Measurements from ENCODE around the gene MLLT6.

Gene MLLT6

DNA sequence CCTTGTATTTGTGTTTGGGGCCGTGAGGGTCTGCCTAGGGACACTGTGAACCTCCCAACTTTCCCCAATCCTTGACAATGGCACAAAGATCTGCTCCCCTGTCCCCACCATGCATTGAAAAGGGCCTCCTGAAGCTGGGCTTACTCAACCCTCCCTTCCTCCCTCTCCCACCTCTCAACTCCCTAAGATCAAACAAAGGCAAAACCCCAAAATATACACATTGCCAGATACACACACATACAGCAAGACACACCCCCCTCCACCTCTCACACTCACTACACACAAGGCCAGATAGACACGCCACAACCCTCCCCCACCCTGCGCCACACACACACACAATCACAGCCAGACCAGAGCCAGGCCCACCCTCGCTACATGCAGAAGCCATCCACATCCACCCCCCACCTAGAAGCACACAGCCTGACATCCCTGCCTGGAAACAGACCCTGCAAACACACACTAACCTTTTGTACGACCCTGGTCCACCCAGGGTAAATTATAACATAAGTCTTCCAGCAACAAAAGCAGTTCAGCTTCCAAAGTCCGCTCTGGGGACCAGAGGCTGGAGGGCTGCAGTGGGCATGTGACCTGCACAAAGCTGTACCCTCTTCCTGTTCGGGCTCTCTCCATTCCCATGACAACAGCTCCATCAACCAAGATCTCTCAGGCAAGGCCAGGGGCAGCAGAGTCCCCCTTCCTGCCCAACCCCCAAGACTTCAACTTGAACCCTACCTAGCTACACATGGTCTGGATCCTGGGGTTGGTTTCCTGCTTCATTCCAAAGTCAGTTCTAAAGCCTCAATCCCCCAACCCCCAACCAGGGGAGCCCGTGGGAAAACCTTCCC lies 41.2 kb downstream of the MLLT6 start:
- no peak for DNase-seq (ENCODE audit: low read depth)
- TF ChIP-seq CTCF (IDR thresholded peaks at IDR 0.05; ENCODE audit: insufficient read depth, low read depth, low read length, missing control alignments), result no peak
- peak overlapping the region; percentile 100 for H3K4me3 ChIP-seq (ENCODE audit: low read length)

DNA sequence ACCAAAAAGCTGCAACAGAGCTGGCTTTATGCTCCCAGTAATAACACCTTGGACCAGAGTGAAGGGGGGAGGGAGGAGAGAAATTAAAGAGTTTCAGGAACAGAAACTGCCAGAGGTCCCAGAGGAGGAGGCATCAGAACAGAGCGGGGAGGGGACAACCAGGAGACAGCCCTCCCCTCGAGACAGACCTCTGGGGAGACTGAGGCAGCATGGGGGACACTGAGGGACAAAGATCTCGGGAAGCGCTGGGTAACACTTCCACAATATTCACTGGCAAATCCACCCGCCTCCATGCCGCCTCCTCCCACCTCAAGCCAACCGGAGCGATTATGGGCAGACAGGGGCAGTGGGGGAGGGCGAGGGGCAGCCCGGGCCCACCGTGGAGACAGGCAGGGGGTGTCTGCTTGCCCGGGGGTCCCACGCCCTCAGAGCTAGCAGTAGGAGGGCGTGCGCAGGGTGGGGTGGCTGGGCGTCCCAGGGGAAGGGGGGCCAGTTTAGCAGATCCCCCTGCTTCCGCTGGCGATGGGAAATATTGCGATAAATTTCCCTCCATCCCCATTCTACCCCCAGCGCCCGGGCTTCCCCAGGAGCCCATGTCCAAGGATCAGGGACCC lies 41.9 kb downstream of the MLLT6 start:
- no peak for TF ChIP-seq CTCF (IDR thresholded peaks at IDR 0.05; ENCODE audit: insufficient read depth, low read depth, low read length, missing control alignments)
- DNase-seq (ENCODE audit: low read depth), result no peak
- peak overlapping the region; percentile 100 for H3K4me3 ChIP-seq (ENCODE audit: low read length)

GRCh38 chr17:38747463-38748148 lies 42.5 kb downstream of the MLLT6 start:
- peak overlapping the region; percentile 100 for H3K4me3 ChIP-seq (ENCODE audit: low read length)
- TF ChIP-seq CTCF (IDR thresholded peaks at IDR 0.05; ENCODE audit: insufficient read depth, low read depth, low read length, missing control alignments), result no peak
- DNase-seq (ENCODE audit: low read depth), result no peak

DNA sequence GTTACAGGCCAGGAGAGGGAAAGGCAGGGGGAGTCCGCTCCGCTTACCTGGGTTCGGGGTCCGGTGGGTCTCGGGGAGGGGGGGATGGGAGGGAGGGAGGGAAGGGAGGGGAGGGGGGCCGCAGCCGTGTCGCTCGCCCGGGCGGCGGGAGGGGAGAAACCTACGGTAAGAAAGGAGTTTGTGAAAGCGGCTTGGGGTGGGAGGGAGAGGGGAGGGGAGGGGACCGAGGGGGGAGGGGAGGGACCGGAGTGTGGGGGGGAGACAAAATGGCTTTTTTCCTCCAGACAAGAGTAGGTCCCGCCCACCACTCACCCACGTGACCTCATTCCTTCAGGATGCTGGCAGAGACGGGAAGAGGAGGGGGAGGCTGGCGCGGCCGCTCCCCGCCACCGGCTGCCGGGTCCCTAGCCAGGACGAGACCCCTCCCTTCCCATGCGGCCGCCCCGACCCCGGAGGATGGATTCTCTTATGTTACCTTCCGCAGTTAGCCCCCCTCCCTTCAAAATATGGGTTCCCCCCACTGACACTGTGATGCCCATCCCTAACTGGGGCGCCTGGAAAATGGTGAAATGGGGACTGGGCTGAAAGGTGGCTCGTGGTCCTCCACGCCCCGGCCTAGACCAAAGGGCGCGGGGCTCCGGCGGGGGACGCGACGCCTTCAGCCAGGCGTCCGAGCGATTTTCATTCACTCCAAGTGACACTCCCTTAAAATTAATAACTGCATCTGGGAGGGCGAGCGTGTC lies 43.2 kb downstream of the MLLT6 start, which contains the start of gene PCGF2:
Gene PCGF2 (minus strand): TSS at position 188 of the 743 bp plus-strand sequence. CDS start 7,934 bp downstream, outside the sequence.
- no peak for TF ChIP-seq CTCF (IDR thresholded peaks at IDR 0.05; ENCODE audit: insufficient read depth, low read depth, low read length, missing control alignments)
- peak within 1 kb of the TSS; percentile 100 for H3K4me3 ChIP-seq (ENCODE audit: low read length)
- DNase-seq (ENCODE audit: low read depth), result peak; percentile 83

DNA sequence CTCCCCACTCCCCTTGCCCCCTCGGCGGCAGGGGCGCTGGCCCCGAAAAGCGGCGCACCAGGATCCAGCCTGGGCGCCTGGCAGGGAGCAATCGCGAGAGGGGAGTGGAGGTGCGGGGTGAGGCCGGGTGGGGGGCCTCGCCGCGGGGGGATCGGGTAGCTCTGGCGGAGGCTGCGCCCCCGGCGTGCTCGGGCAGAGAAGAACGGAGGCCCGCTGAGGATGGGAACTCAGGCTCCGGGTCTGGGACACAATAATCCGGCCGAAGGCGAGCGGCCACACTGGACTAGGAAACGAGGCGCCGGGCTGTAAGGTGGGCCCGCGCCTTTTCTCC lies 43.8 kb downstream of the MLLT6 start:
- no peak for DNase-seq (ENCODE audit: low read depth)
- peak overlapping the region; percentile 100 for H3K4me3 ChIP-seq (ENCODE audit: low read length)
- TF ChIP-seq CTCF (IDR thresholded peaks at IDR 0.05; ENCODE audit: insufficient read depth, low read depth, low read length, missing control alignments), result no peak

DNA sequence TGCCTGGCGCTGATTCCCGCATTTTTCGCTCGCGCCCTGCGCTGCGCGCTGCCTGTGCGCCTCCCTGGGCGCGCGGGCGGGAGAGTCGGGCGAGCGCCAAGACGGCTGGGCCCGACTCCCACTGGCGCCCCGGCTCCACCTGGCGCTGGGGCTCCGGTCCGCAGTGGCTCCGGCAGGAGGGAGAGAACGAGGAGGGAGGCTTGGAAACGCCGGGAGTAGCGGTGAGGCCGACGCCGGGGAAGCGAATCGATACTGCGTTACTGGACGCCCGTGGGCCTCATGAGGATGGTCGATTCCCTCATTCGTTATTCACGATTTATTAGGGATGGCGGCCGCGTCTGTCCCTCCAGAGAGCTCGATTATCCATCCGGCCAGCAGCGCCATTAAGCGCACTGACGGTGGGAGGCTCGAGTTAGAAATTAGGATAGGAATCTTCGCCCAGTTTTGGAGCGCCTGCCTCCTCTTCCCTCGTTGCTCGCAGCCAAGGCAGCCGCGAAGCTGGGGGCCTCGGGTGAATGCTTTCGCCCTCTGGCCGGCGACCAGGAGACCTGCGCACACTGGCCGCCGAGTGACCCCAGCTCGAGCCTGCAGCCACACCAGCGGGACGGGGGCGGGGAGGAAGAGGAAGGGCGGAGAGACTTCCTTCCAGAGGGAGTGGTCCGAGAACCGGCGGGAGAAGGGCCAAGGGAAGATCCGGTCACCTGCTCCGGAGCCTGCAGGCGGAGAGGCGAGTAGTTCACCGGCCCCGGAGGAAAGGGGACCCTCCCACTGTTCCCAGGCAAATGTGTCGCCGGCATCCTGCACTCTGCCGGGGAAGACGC lies 44.4 kb downstream of the MLLT6 start:
- peak overlapping the region; percentile 100 for H3K4me3 ChIP-seq (ENCODE audit: low read length)
- no peak for TF ChIP-seq CTCF (IDR thresholded peaks at IDR 0.05; ENCODE audit: insufficient read depth, low read depth, low read length, missing control alignments)
- DNase-seq (ENCODE audit: low read depth), result peak; percentile 48

All from epithelial cell of esophagus (primary cell).